Effector CD8-positive, alpha-beta T cell (primary cell): Measurements from ENCODE around the gene AGBL1.

Experiments
- DNase-seq: peaks from one replicate; lab custom pipeline; 2025; lab: John Stamatoyannopoulos, UW

AGBL1 gene

DNA sequence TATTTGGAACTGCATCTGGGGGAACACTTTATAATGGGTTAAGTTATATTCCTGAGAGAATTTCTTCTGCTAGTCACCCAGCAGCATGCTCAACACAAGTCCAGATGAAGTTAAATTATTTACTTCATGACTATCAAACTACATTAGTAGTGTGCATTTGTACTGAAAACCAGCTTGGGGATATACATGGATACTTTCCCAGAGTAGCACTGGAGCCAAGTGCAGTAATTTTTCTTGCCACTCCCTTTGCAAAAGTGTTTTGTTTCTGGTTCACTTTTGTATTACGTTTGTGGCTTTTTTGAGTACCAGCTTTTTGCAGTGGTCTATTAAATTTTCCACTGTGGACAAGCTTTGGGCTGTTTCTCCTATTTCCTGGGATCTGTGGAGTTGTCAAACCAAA lies 243.0 kb downstream of the AGBL1 start:
- no peak for DNase-seq

- no peak for DNase-seq
Observed at GRCh38 chr15:86327230-86327865, 247.7 kb downstream of the AGBL1 start.

DNA sequence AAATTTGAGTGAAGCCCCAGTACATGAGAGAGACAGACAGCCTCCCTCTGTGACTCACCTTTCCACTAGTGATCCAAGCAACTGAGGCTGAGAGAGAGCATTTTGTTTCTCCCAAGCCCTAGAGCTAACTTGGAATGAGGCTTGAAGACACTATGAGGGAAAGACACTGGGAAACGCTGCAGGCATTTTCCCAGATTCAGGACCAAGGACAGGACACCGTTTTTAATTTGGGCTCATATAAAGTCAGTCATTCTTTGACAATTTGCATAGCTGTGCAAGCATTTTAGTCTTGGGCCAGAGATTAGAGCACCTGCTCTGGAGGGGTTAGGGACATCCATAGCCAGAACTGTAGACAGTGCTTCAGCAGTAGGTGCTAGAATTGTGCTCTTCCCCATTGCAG lies 249.0 kb downstream of the AGBL1 start:
- DNase-seq, result no peak

DNA sequence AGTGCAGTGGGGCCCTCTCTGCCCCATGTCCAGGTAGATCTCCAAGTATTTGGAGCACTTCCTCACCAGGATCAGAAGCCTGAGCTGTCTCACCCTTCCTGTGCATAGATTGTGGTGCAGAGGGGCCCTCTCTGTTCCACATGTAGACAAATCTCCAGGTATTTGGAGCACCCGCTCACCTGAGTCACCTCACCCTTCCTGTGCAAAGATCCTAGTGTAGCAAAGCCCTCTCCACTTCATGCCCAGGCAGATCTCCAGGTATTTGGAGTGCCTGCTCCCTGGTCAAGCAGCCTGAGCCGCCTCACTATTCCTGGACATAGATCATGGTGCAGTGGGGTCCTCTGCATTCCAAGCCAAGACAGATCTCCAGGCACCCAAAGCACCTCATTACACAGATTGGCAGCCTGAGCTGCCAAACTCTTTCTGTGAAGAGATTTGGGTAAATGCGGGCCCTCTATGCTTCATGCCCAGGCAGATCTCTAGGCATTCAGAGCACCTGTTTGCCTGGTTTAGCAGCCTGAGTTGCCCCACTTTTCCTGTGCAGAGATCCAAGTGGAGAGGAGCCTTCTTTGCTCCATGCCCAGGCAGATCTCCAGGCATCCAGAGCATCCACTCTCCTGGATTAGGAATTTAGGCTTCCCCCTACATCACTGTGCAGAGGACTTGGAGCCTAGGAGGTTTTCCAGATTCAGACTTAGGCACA lies 249.8 kb downstream of the AGBL1 start:
- no peak for DNase-seq

- no peak for DNase-seq
Observed at GRCh38 chr15:86333819-86334218, 254.1 kb downstream of the AGBL1 start.

- no peak for DNase-seq
Observed at GRCh38 chr15:86336051-86336788, 256.5 kb downstream of the AGBL1 start.

DNA sequence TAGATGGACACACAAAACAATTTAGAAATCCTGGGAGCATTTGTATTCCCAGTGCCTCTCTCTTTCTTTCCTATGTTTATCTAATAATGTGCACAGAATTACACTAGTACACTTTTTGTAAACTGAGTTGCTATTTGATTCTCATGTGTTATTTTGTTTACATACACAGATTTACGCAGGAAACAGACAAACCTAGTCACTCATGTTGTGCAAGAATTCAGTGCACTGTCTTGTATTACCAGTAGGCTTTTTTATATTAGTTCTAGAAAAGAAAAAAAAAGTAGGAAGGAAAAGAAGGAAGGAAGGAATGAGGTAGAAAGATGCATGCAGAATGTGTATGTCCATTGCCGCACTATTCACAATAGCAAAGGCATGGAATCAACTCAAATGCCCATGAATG lies 257.4 kb downstream of the AGBL1 start:
- DNase-seq, result no peak

GRCh38 chr15:86347245-86347644 lies 267.6 kb downstream of the AGBL1 start:
- no peak for DNase-seq

DNA sequence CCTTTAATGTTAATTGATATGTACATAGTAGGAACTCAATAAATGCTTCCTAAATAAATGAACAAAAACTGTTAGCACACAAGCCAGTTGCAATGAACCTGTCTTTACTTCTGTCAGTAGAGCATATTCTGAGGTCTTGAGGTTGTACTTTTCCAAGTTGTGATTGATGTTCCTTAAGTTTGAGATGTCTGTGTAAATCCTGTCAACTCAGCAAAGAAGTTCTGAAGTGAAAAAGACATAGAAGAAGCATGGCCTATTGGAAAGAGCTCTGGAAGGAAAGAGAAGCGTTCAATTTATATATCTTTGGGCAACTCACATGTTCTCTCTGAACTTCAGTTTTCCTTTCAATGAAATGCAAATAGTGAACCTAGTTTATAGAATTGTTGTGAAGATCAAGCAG lies 269.9 kb downstream of the AGBL1 start:
- no peak for DNase-seq

DNA sequence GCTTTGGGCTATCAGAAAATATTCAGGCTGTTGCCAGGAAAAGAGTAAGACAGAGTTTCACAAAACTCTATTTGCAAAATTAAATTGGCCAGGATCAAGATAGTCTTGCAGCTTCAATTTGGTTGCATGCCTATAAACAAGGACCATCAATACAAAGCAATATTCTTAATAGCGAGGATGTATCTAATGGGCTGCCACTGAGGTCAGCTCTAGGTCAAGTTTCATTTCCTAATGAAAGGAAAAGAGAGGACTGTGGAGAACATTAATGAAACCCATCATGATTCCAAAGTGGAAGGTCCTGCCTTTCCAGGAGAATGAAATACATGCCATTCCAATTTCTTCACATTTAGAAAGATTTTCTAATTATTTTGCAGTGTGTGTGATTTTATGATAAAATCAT lies 273.5 kb downstream of the AGBL1 start:
- DNase-seq, result no peak

DNA sequence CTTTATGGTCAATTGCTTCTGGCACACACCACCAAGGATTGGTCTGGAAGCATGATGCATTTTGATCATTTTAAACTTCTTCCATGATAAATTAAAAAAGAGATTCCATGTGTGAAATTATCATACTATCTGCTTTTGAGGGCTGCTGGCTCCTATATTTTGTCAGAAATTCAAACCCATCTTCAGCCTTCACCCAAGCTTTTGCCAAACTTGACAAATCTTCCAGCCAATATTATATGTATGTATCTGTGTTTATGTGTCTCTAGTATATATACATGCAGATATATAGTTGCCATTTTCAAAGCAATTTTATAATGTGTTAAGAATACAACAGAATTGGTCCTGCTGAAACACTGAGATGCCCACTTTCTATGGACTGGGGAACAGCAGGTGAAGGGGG lies 275.7 kb downstream of the AGBL1 start:
- DNase-seq, result no peak

DNA sequence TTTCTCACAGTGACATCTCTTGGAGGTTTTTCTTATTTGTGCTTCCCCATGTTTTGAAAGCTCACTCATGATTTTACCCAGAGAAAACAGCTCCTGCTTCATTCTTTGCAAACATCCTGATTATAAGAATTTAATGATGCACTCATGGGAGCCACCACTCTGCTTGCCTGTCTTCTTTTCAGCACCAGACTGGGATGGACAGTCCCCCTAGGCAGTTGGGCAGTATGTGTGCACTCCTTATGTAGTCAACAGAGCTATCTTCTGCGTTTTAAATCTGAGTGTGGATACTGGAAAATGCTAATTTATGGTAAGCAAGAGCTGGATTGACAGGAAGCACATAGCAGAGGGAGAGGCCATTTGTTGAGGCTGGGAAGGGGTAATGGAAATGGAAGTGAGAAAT lies 276.1 kb downstream of the AGBL1 start:
- DNase-seq, result no peak

DNA sequence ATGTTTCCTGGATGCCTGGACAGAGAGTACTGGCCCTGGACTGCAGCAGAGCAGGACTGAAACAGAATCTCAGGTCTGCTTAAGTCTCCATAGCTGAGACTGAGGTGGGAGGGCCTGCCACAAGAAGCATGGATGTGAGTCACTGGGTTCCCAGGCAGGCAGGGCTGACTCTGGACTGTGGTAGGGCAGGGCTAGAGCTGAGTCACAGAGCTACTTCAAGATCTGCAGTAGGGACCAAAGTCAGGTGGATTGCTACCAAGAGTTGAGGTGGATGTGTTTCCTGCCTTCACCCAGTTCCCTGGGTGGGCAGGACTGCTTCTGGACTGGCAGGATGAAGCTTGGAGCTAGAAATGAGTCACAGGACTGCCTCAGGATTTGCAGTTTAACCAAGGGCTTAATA lies 282.9 kb downstream of the AGBL1 start:
- no peak for DNase-seq

GRCh38 chr15:86373147-86373546 lies 293.5 kb downstream of the AGBL1 start:
- no peak for DNase-seq

- DNase-seq, result no peak
Observed at GRCh38 chr15:86375733-86376280, 296.1 kb downstream of the AGBL1 start.

DNA sequence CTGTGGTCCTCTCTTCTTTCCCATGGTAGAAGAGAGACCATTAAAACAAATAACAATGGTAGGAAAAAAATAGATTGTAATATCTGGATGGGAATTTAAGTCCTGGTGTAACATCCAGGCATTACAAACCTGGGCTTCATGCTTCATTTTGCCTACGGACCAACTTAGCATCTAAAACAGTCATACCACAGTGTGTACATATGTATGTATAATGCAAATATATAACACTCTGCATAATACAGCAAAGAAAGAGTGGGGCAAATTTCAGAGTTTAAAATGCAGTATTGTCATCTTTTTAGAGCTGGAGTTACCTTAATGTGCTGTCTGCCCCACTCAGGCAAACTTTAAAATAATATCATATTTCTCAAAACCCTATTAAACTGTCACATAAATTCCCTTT lies 298.2 kb downstream of the AGBL1 start:
- no peak for DNase-seq

GRCh38 chr15:86382341-86382740 lies 302.7 kb downstream of the AGBL1 start:
- DNase-seq, result no peak

DNA sequence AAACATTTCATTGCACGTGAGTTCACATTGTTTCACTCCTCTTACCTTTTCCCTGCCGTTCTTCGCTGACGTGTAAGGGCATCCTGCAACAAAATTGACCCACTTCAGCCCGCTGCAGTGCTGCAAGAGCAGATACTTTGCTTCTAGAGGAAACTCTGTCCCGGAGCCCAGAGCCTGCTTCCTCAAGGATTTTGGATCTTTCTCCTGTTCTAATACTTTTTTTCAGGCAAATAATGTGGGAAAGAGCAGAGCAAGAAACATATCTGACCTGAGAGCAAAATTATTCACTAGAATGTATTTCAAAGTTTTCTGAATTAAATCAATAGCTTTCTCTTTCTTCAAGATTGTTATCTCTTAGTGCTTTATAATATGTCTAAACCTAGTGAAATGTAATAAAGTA lies 303.9 kb downstream of the AGBL1 start:
- DNase-seq, result no peak

DNA sequence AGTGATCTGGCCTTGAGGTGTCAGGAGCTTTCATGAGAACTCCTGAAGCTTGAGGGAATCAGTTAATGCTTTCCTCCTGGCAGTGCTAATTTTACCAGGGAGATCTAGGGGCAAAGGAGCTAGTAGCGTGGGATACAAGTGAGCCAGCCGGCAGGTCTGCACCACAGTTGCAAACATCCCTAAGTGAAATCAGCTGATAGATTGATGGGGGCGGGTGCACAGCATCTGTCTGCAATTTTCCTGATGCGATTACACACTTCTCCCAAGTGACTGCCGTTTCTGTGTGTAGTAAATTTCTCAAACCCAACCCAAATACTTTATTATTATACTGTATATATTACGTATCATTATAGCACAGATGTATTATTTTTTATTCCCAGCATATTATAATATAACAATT lies 304.5 kb downstream of the AGBL1 start:
- no peak for DNase-seq

DNA sequence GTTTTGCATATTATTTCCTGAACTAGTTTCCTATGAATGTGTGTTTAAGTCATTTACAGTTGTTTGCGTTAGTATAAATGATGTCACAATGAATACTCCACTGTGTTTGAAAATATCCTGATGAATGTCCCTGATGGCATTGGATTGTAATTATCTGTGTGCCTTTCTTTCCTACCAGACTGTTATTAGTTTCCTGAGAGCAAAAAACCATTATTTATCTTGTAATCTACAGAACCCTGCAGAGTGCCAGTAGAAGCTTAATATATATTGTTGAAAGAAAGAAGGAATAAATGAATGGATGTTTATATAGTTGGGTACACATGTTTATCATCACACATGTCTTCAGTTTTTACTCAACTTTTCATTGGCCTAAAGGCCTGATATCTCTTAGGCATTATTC lies 312.6 kb downstream of the AGBL1 start:
- no peak for DNase-seq

- DNase-seq, result no peak
Observed at GRCh38 chr15:86392874-86393273, 313.2 kb downstream of the AGBL1 start.

DNA sequence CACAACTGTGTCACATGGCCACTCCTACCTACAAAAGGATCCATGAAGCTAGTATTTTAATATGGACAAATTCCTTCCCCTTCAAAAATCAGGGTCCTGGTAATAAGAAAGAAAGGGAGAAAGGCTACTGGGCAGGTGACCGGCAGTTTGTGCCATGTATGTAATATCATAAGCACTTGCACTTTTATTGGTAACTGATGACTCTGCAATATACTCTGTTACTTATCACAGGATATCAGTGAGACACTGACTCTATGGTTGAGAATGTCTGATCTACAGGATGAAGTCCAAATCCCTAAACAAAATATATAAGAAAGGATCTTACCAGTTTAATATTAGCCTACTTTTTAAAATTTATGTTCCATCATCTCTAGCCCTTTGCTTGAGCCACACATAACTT lies 315.2 kb downstream of the AGBL1 start:
- DNase-seq, result no peak
